Measurements from ENCODE around the gene RTN4RL2. TPM values are rescaled to one million over a fixed set of nuclear protein-coding genes. Genes with fewer than 3 reads are reported as not detected.
A peak's percentile ranks its signal among the peaks of the same experiment; 100 is the strongest.

Gene RTN4RL2
- total RNA-seq, 1 experiment from 2014 or later: 15.5 TPM

- no peak for TF ChIP-seq ZNF396 (CRISPR knock-in tag; IDR thresholded peaks at IDR 0.05; ENCODE audit: borderline replicate concordance)
- no peak for TF ChIP-seq GTF2I (CRISPR knock-in tag; conservative IDR thresholded peaks at IDR 0.05)
- no peak for TF ChIP-seq RORB (CRISPR knock-in tag; IDR thresholded peaks at IDR 0.05)
- no peak for TF ChIP-seq ZNF512 (CRISPR knock-in tag; IDR thresholded peaks at IDR 0.05; ENCODE audit: borderline replicate concordance)
- no peak for TF ChIP-seq ZNF416 (CRISPR knock-in tag; IDR thresholded peaks at IDR 0.05)
- no peak for TF ChIP-seq HMGA2 (CRISPR knock-in tag; IDR thresholded peaks at IDR 0.05)
- TF ChIP-seq EMX1 (CRISPR knock-in tag; IDR thresholded peaks at IDR 0.05): peak; percentile 83; the same call in 1 of the 2 replicates
- TF ChIP-seq USF2 (CRISPR knock-in tag; IDR thresholded peaks at IDR 0.05): peak; percentile 48; the same call in 1 of the 2 replicates
- peak; percentile 100 for TF ChIP-seq GABPB1 (CRISPR knock-in tag; IDR thresholded peaks at IDR 0.05)
- TF ChIP-seq AR (CRISPR knock-in tag; IDR thresholded peaks at IDR 0.05): no peak
- no peak for TF ChIP-seq NR2C2 (CRISPR knock-in tag; IDR thresholded peaks at IDR 0.05)
- TF ChIP-seq MAX (CRISPR knock-in tag; IDR thresholded peaks at IDR 0.05): peak; percentile 92
- no peak for TF ChIP-seq SOX15 (CRISPR knock-in tag; IDR thresholded peaks at IDR 0.05)
- TF ChIP-seq SMAD3 (CRISPR knock-in tag; IDR thresholded peaks at IDR 0.05; ENCODE audit: borderline replicate concordance): no peak
- peak; percentile 69; the same call in 1 of the 2 replicates for TF ChIP-seq ZNF121 (CRISPR knock-in tag; IDR thresholded peaks at IDR 0.05)
- no peak for TF ChIP-seq STAT6 (CRISPR knock-in tag; conservative IDR thresholded peaks at IDR 0.05; ENCODE audit: low read depth)
- TF ChIP-seq ZNF138 (CRISPR knock-in tag; conservative IDR thresholded peaks at IDR 0.05): no peak
- TF ChIP-seq JAZF1 (CRISPR knock-in tag; IDR thresholded peaks at IDR 0.05): no peak
- no peak for TF ChIP-seq KAT7 (CRISPR knock-in tag; IDR thresholded peaks at IDR 0.05; ENCODE audit: borderline replicate concordance)
- no peak for TF ChIP-seq NR1H2 (CRISPR knock-in tag; IDR thresholded peaks at IDR 0.05)
- TF ChIP-seq E2F5 (CRISPR knock-in tag; IDR thresholded peaks at IDR 0.05): 0 out of 2 replicates have a peak, but pooled peaks have one; percentile 53
- TF ChIP-seq ARID4B (CRISPR knock-in tag; IDR thresholded peaks at IDR 0.05; ENCODE audit: borderline replicate concordance): no peak
Measured at GRCh38 chr11:57493507-57494503, 33.5 kb downstream of the RTN4RL2 start (continued).

All from WTC11 (cell line).